Bronchial epithelial cell (primary cell): ENCODE results near the gene NTRK2. TPM values are rescaled to one million over a fixed set of nuclear protein-coding genes. Genes with fewer than 3 reads are reported as not detected.

ENCODE experiments used
- DNase-seq: peaks from one replicate; pipeline ENCODE4 v3.0.0-alpha.2; 2010; ENCODE audit warnings: low read depth
- FAIRE-seq: peaks from 2 replicates; lab custom pipeline; 2011; peaks lifted over from hg19 to GRCh38; lab: Jason Lieb, UNC
- H3K27me3 ChIP-seq: 2 replicates; pipeline ENCODE4 v1.5.1; 2011; ENCODE audit warnings: low read length; ENCODE audit not compliant: control insufficient read depth, insufficient read depth
- H3K36me3 ChIP-seq: 2 replicates; pipeline ENCODE4 v1.5.1; 2011; ENCODE audit warnings: low read length; ENCODE audit not compliant: control insufficient read depth, insufficient read depth
- H3K4me3 ChIP-seq: 2 replicates; pipeline ENCODE4 v1.5.1; 2011; ENCODE audit warnings: mild to moderate bottlenecking, low read depth, low read length, control low read depth
- CTCF ChIP-seq: IDR thresholded peaks from 2 replicates; pipeline ENCODE4 v1.5.1; 2011; ENCODE audit warnings: mild to moderate bottlenecking, moderate library complexity, low read length, control low read depth, inconsistent platforms; ENCODE audit not compliant: insufficient read depth, severe bottlenecking
- total RNA-seq: library from RNA; depleted of rRNA; stranded (reverse); fragments of >200 nt; gene quantifications from 2 replicates; pipeline ENCODE4 v1.2.1, GENCODE V29; 2014

The NTRK2 gene
- total RNA-seq, 1 donor from 2014 or later = not detected

- FAIRE-seq (no peak), DNase-seq (no peak)
- no peak for TF ChIP-seq CTCF
Measured at GRCh38 chr9:84838879-84839278, 169.3 kb downstream of the NTRK2 start.

GRCh38 chr9:84839541-84839940, 170.0 kb downstream of the NTRK2 start:
- no peak for TF ChIP-seq CTCF

More at GRCh38 chr9:84838879-84839278, 169.3 kb downstream of the NTRK2 start:
- Histone ChIP-seq H3K4me3 (no peak overlapping the region), H3K27me3 (peaks cover 11% of the 10 kb centered on the region), H3K36me3 (no peaks in the 10 kb centered on the region)

GRCh38 chr9:84841931-84842330, 172.4 kb downstream of the NTRK2 start:
- DNase-seq (no peak), FAIRE-seq (no peak)
- Histone ChIP-seq H3K36me3 (no peaks in the 10 kb centered on the region), H3K27me3 (peaks cover 11% of the 10 kb centered on the region), H3K4me3 (no peak overlapping the region)
- no peak for TF ChIP-seq CTCF

More at GRCh38 chr9:84839541-84839940, 170.0 kb downstream of the NTRK2 start:
- no peaks in the 10 kb centered on the region for H3K36me3 ChIP-seq
- no peak for DNase-seq
- H3K4me3 ChIP-seq = no peak overlapping the region
- H3K27me3 ChIP-seq = peaks cover 11% of the 10 kb centered on the region
- FAIRE-seq = no peak

- TF ChIP-seq CTCF = no peak
- DNase-seq = no peak
- peaks cover 11% of the 10 kb centered on the region for H3K27me3 ChIP-seq
- H3K4me3 ChIP-seq = no peak overlapping the region
- FAIRE-seq = no peak
- H3K36me3 ChIP-seq = no peaks in the 10 kb centered on the region
Measured at GRCh38 chr9:84843175-84843824, 173.8 kb downstream of the NTRK2 start.

- H3K27me3 ChIP-seq = peaks cover 4% of the 10 kb centered on the region
- no peak for TF ChIP-seq CTCF
- H3K4me3 ChIP-seq = no peak overlapping the region
- no peak for FAIRE-seq
- DNase-seq = peak; percentile 58
- H3K36me3 ChIP-seq = no peaks in the 10 kb centered on the region
Measured at GRCh38 chr9:84845956-84846900, 176.7 kb downstream of the NTRK2 start.
